Activated naive CD4-positive, alpha-beta T cell treated with anti-CD3 and anti-CD28 coated beads, Interleukin-2, amount 50 U/mL, for 24 hours (primary cell): ENCODE data around the gene NKPD1.
"Not testable (repeated sequence)": the region's sequence is repeated elsewhere in the genome, so short reads cannot be mapped to it uniquely, and the experiment has no call there.

Experiments used
- H3K27ac Mint-ChIP-seq: one replicate; pipeline ENCODE4 v1.8.0; 2021; ENCODE audit warnings: mild to moderate bottlenecking, mixed read lengths
- H3K27me3 Mint-ChIP-seq: one replicate; pipeline ENCODE4 v1.8.0; 2021; ENCODE audit warnings: mixed read lengths
- H3K36me3 Mint-ChIP-seq: one replicate; pipeline ENCODE4 v1.8.0; 2021; ENCODE audit warnings: mixed read lengths
- H3K4me1 Mint-ChIP-seq: one replicate; pipeline ENCODE4 v1.8.0; 2021; ENCODE audit warnings: mixed read lengths
- H3K4me3 Mint-ChIP-seq: one replicate; pipeline ENCODE4 v1.8.0; 2021; ENCODE audit warnings: mild to moderate bottlenecking, mixed read lengths
- H3K9me3 Mint-ChIP-seq: one replicate; pipeline ENCODE4 v1.8.0; 2021; ENCODE audit warnings: mixed read lengths

NKPD1 gene

GRCh38 chr19:45122832-45123231 is 38.0 kb downstream of the NKPD1 start:
- Mint-ChIP-seq H3K9me3 (no peaks in the 10 kb centered on the region), H3K27me3 (no peaks in the 10 kb centered on the region), H3K36me3 (no peaks in the 10 kb centered on the region), H3K4me1 (peaks cover 54% of the 10 kb centered on the region), H3K4me3 (no peak overlapping the region), H3K27ac (no peak overlapping the region)

GRCh38 chr19:45121827-45122345 is 38.9 kb downstream of the NKPD1 start:
- no peaks in the 10 kb centered on the region for H3K9me3 Mint-ChIP-seq
- H3K27me3 Mint-ChIP-seq: no peaks in the 10 kb centered on the region
- no peak overlapping the region for H3K4me3 Mint-ChIP-seq
- H3K36me3 Mint-ChIP-seq: no peaks in the 10 kb centered on the region
- peaks cover 63% of the 10 kb centered on the region for H3K4me1 Mint-ChIP-seq
- H3K27ac Mint-ChIP-seq: no peak overlapping the region

- no peaks in the 10 kb centered on the region for H3K36me3 Mint-ChIP-seq
- no peak overlapping the region for H3K4me3 Mint-ChIP-seq
- no peak overlapping the region for H3K27ac Mint-ChIP-seq
- no peaks in the 10 kb centered on the region for H3K27me3 Mint-ChIP-seq
- H3K9me3 Mint-ChIP-seq: no peaks in the 10 kb centered on the region
- peaks cover 73% of the 10 kb centered on the region for H3K4me1 Mint-ChIP-seq
Measured at GRCh38 chr19:45119582-45119981, 41.2 kb downstream of the NKPD1 start.

- H3K27ac Mint-ChIP-seq: peak overlapping the region; percentile 5
- H3K9me3 Mint-ChIP-seq: not testable (repeated sequence)
- H3K4me3 Mint-ChIP-seq: peak overlapping the region; percentile 27
Measured at GRCh38 chr19:45118591-45119355, 42.0 kb downstream of the NKPD1 start.

GRCh38 chr19:45118106-45118505 is 42.7 kb downstream of the NKPD1 start:
- Mint-ChIP-seq H3K4me1 (peaks cover 67% of the 10 kb centered on the region), H3K36me3 (no peaks in the 10 kb centered on the region), H3K9me3 (no peaks in the 10 kb centered on the region), H3K4me3 (peak overlapping the region; percentile 47), H3K27ac (no peak overlapping the region), H3K27me3 (no peaks in the 10 kb centered on the region)

More at GRCh38 chr19:45118591-45119355, 42.0 kb downstream of the NKPD1 start:
- not testable (repeated sequence) for H3K27me3 Mint-ChIP-seq, H3K36me3 Mint-ChIP-seq
- peaks cover 68% of the 10 kb centered on the region for H3K4me1 Mint-ChIP-seq

GRCh38 chr19:45117671-45118070 is 43.1 kb downstream of the NKPD1 start:
- Mint-ChIP-seq H3K4me1 (peaks cover 67% of the 10 kb centered on the region), H3K9me3 (no peaks in the 10 kb centered on the region), H3K36me3 (no peaks in the 10 kb centered on the region), H3K4me3 (no peak overlapping the region), H3K27me3 (no peaks in the 10 kb centered on the region), H3K27ac (no peak overlapping the region)

GRCh38 chr19:45117167-45117594 is 43.6 kb downstream of the NKPD1 start:
- Mint-ChIP-seq H3K27ac (no peak overlapping the region), H3K9me3 (no peaks in the 10 kb centered on the region), H3K4me3 (peak overlapping the region; percentile 70), H3K4me1 (peaks cover 67% of the 10 kb centered on the region), H3K36me3 (no peaks in the 10 kb centered on the region), H3K27me3 (no peaks in the 10 kb centered on the region)

GRCh38 chr19:45115809-45116615 is 44.8 kb downstream of the NKPD1 start:
- H3K36me3 Mint-ChIP-seq: no peaks in the 10 kb centered on the region
- no peaks in the 10 kb centered on the region for H3K9me3 Mint-ChIP-seq
- no peak overlapping the region for H3K27ac Mint-ChIP-seq
- H3K4me3 Mint-ChIP-seq: no peak overlapping the region
- peaks cover 63% of the 10 kb centered on the region for H3K4me1 Mint-ChIP-seq
- no peaks in the 10 kb centered on the region for H3K27me3 Mint-ChIP-seq

GRCh38 chr19:45114116-45114515 is 46.7 kb downstream of the NKPD1 start:
- Mint-ChIP-seq H3K36me3 (no peaks in the 10 kb centered on the region), H3K27ac (no peak overlapping the region), H3K4me1 (peaks cover 52% of the 10 kb centered on the region)

GRCh38 chr19:45113628-45114027 is 47.2 kb downstream of the NKPD1 start:
- no peak overlapping the region for H3K27ac Mint-ChIP-seq
- H3K4me3 Mint-ChIP-seq: no peak overlapping the region
- H3K4me1 Mint-ChIP-seq: peaks cover 47% of the 10 kb centered on the region
- no peaks in the 10 kb centered on the region for H3K9me3 Mint-ChIP-seq
- no peaks in the 10 kb centered on the region for H3K27me3 Mint-ChIP-seq
- no peaks in the 10 kb centered on the region for H3K36me3 Mint-ChIP-seq

More at GRCh38 chr19:45114116-45114515, 46.7 kb downstream of the NKPD1 start:
- Mint-ChIP-seq H3K27me3 (no peaks in the 10 kb centered on the region), H3K9me3 (no peaks in the 10 kb centered on the region), H3K4me3 (no peak overlapping the region)

GRCh38 chr19:45112111-45112827 is 48.5 kb downstream of the NKPD1 start:
- Mint-ChIP-seq H3K4me3 (no peak overlapping the region), H3K27me3 (no peaks in the 10 kb centered on the region), H3K27ac (no peak overlapping the region), H3K36me3 (no peaks in the 10 kb centered on the region), H3K9me3 (no peaks in the 10 kb centered on the region), H3K4me1 (peaks cover 37% of the 10 kb centered on the region)
